Adrenal gland (tissue), 5 donors: ENCODE results near the gene PHGDH.

Source experiments
- CTCF ChIP-seq, 6 experiments: fragments of 450-650 bp in 4 of 6; fragments of 200-600 bp in 2 of 6; sonication (generic) in 1 of 6; IDR thresholded peaks; 1 replicate in 5 of 6; 2 replicates in 1 of 6; pipeline versions ENCODE4 v1.5.1 to v1.8.0; 2016 to 2021; ENCODE audit warnings: antibody characterized with exemption in 6 of 6, mild to moderate bottlenecking in 2 of 6, moderate library complexity in 1 of 6
- POLR2A ChIP-seq, 2 donors: fragments of 450-650 bp; IDR thresholded peaks; one replicate each; pipeline ENCODE4 v1.6.1; 2017; ENCODE audit warnings: antibody characterized with exemption in 2 of 2, mild to moderate bottlenecking in 2 of 2, moderate library complexity in 1 of 2
- donor health status: DM: no; HTN: no; CAD: no.

- TF ChIP-seq POLR2A (IDR thresholded peaks at IDR 0.05) (no peak), CTCF (IDR thresholded peaks at IDR 0.05) (no peak)
These were observed 20.2 kb downstream of the PHGDH start for GRCh38 chr1:119731741-119732430.
